GM10266 (cell line): Measurements from ENCODE around the gene PRKD1.

Experiments
- DNase-seq: peaks from one replicate; pipeline ENCODE4 v3.0.0; 2012; ENCODE audit errors: extremely low spot score
- CTCF ChIP-seq: IDR thresholded peaks from 2 replicates; pipeline ENCODE4 v1.5.1; 2012; ENCODE audit warnings: mild to moderate bottlenecking, low read depth; ENCODE audit not compliant: control insufficient read depth, insufficient read depth; ENCODE audit errors: missing control alignments

The PRKD1 gene

GRCh38 chr14:29756019-29756385, 171.6 kb downstream of the PRKD1 start:
- no peak for DNase-seq
- TF ChIP-seq CTCF: no peak

- DNase-seq: no peak
- TF ChIP-seq CTCF: no peak
Measured at GRCh38 chr14:29755311-29756018, 172.2 kb downstream of the PRKD1 start.

GRCh38 chr14:29754134-29754533, 173.5 kb downstream of the PRKD1 start:
- DNase-seq: no peak
- no peak for TF ChIP-seq CTCF

GRCh38 chr14:29752221-29752923, 175.3 kb downstream of the PRKD1 start:
- TF ChIP-seq CTCF: no peak

GRCh38 chr14:29749829-29750228, 177.8 kb downstream of the PRKD1 start:
- DNase-seq: no peak
- TF ChIP-seq CTCF: no peak

More at GRCh38 chr14:29752221-29752923, 175.3 kb downstream of the PRKD1 start:
- DNase-seq: no peak

GRCh38 chr14:29749327-29749726, 178.3 kb downstream of the PRKD1 start:
- no peak for DNase-seq
- TF ChIP-seq CTCF: no peak

- no peak for DNase-seq
- TF ChIP-seq CTCF: no peak
Measured at GRCh38 chr14:29745863-29746262, 181.8 kb downstream of the PRKD1 start.
